ENCODE measurements around the gene PGRMC1. TPM values are rescaled to one million over a fixed set of nuclear protein-coding genes. Genes with fewer than 3 reads are reported as not detected.
"Not testable (repeated sequence)": the region's sequence is repeated elsewhere in the genome, so short reads cannot be mapped to it uniquely, and the experiment has no call there.

PGRMC1 gene
- total RNA-seq, 1 donor, result 79.3 TPM

DNA sequence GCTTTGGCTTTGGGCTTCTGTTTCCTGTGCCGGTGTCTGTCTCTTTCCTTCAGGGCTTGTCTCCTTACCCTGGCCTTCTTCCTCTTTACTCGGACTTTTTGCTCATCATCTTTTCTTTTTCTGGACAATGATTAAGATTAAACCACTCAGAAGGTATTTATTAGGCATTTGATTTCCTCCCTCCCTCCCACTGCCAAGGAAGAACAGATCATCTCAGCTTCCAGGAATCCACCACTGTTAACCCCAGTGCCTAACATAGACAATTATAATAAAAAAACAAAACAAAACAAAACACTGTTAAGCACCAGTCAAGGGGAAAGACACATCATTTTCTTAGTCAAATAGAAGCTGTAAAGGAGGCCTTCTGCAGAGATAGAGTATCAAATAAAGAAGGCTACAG lies 16.6 kb downstream of the PGRMC1 start:
- Histone ChIP-seq H3K4me3 (ENCODE audit: low read length) (no peak overlapping the region), H3K27me3 (ENCODE audit: insufficient read depth, low read length) (no peaks in the 10 kb centered on the region), H3K4me1 (ENCODE audit: insufficient read depth, low read length) (no peaks in the 10 kb centered on the region), H3K9me3 (ENCODE audit: low read depth, low read length) (no peaks in the 10 kb centered on the region)

DNA sequence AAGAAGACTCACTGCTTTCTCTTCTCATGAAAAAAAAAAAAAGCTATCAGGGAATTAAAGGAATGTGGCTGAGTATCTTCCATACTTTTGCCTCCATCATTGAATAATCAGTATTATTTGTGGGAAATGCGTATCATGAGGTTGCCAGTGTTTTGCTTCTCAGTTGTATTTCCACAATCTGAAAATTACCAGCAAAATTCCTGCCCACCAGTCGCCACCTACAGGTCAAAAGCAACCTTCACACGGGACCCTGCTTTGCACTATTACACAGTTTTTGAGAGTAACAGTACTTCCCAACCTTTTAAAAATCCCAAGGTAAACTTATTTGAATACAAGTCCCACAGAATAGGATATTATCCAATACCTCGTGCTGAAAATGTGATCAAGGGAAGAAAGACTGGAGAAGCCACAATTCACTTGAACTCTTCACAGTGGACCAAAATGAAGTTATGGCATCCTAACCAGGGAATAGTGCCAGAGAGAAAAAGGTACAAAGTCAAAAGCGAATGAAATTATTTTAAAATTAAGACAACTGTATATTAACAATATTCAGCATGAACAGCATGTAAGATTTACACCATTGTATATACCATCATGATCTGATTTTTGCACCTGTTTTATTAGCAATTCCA lies 30.4 kb downstream of the PGRMC1 start:
- H3K9me3 ChIP-seq (ENCODE audit: low read depth, low read length), result no peaks in the 10 kb centered on the region
- H3K4me3 ChIP-seq (ENCODE audit: low read length), result no peak overlapping the region
- no peaks in the 10 kb centered on the region for H3K4me1 ChIP-seq (ENCODE audit: insufficient read depth, low read length)

DNA sequence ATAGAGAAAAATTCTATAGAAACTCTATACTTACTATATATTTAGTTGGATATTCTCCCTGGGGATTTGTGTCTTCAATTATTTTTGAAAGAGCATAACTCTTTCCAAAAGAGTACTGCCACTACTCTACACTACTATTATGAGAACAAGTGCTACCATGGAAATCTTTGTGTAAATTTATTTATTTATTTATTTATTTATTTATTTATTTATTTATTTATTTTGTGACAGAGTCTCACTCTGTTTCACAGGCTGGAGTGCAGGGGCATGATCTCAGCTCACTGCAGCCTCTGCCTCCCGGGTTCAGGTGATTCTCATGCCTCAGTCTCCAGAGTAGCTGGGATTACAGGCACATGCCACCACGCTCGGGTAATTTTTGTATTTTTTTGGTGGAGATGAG lies 31.0 kb downstream of the PGRMC1 start:
- H3K4me1 ChIP-seq (ENCODE audit: insufficient read depth, low read length); H3K4me3 ChIP-seq (ENCODE audit: low read length); H3K9me3 ChIP-seq (ENCODE audit: low read depth, low read length); H3K27me3 ChIP-seq (ENCODE audit: insufficient read depth, low read length): not testable (repeated sequence)

More for the DNA sequence above, 30.4 kb downstream of the PGRMC1 start:
- peaks cover 2% of the 10 kb centered on the region for H3K27me3 ChIP-seq (ENCODE audit: insufficient read depth, low read length)

DNA sequence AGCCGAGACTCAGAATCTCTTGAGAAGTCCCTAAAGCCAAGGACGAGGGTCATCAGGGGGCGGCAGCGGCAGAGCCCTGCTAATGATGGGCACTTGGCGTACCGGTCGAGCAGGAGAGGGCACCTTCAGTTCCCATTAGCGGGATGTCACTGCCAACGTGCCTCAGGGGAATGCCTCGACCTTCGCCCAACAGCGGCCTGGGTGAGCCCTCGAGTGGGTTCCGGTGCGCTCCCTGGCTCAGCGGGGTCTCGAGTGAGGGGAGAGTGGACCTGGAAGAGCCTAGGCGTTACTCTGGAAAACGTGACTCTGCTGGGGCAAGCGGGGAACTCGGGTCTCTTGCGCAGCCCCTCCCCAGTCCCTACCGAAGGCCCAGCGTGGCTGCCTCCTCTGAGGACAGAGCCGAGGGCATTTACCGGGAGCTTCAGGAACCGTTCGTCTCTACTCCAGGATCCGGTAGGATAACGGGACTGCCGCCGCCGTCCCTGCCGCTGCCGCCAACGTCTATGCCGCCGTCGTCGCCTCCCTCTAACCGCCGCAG lies 36.9 kb downstream of the PGRMC1 start:
- H3K27me3 ChIP-seq (ENCODE audit: insufficient read depth, low read length), result peaks cover 15% of the 10 kb centered on the region
- H3K4me3 ChIP-seq (ENCODE audit: low read length), result no peak overlapping the region
- peaks cover 7% of the 10 kb centered on the region for H3K4me1 ChIP-seq (ENCODE audit: insufficient read depth, low read length)
- H3K9me3 ChIP-seq (ENCODE audit: low read depth, low read length), result no peaks in the 10 kb centered on the region

DNA sequence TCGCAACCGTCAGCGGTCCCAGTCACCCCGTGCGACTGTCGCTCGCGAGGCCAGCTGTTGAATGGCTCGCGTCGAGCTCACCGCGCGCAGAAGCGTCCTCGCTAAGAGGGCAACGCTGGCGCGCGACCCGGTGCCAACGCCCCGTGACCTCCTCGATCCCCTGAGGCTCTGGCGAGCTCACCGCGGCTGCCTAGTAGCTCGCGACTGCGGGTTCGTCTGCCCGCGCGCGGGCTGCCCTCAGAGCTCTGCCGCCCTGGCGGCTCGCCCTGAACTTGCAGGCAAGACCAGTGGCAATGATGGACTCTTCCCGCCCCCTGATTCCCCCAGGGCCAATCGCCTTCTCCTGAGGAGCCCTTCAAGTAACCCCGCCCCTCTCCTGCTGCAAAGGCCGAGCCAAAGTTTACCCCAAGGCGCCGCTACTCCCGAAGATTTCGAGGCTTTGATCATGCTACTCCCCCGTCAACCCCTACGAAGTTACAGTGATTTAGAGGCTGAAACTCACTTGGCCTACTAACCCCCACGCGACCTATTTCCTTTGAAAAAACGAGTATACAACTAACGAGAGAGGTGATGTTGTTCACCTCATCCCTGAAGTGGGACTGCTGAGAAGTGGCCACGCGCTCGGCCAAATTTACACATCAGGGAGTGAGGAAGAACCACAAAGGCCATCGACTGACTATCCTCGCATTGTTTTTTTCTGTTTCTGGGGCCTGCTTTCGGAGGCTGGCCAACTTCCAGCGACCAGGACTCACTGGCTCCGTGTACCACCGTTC lies 37.5 kb downstream of the PGRMC1 start:
- no peak overlapping the region for H3K4me3 ChIP-seq (ENCODE audit: low read length)
- peaks cover 7% of the 10 kb centered on the region for H3K4me1 ChIP-seq (ENCODE audit: insufficient read depth, low read length)
- H3K9me3 ChIP-seq (ENCODE audit: low read depth, low read length), result no peaks in the 10 kb centered on the region
- H3K27me3 ChIP-seq (ENCODE audit: insufficient read depth, low read length), result peaks cover 15% of the 10 kb centered on the region

DNA sequence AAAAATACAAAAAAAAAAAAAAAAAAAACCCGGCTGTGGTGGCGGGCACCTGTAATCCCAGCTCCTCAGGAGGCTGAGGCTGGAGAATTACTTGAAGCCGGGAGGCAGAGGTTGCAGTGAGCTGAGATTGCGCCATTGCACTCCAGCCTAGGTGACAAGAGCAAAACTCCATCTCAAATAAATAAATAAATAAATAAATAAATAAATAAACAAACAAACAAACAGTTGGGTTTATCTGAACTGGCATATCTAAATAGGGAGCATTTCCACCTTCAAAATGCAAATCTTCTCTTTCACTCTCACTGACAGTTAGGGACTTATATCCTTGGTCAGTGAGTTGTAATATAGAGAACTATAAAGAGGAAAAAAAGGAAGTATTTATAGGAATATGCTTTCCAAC lies 46.3 kb downstream of the PGRMC1 start:
- not testable (repeated sequence) for H3K4me1 ChIP-seq (ENCODE audit: insufficient read depth, low read length); H3K27me3 ChIP-seq (ENCODE audit: insufficient read depth, low read length); H3K9me3 ChIP-seq (ENCODE audit: low read depth, low read length); H3K4me3 ChIP-seq (ENCODE audit: low read length)

DNA sequence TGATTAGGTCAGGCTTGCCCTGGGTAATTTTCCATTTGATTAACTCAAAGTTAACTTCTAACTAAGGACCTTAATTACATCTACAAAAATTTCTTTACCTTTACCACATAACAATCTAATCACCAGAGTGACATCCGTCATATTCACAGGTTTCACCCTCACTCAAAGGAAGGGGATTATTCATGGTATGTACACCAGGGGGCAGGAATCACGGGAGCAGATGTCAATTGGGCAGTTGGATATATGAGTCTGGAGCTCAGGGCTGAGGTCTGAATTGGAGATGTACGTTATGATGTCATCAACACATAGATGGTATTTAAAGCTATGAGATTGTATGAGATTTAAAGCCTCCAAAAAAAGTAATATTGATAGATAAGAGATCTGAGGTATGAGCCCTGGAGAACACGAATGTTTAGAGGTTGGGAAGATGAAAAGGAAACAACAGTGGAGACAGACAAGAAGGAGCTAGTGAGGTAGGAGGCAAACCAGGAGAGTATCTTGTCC lies 52.9 kb downstream of the PGRMC1 start:
- H3K4me1 ChIP-seq (ENCODE audit: insufficient read depth, low read length), result no peaks in the 10 kb centered on the region
- no peak overlapping the region for H3K4me3 ChIP-seq (ENCODE audit: low read length)
- no peaks in the 10 kb centered on the region for H3K27me3 ChIP-seq (ENCODE audit: insufficient read depth, low read length)
- no peaks in the 10 kb centered on the region for H3K9me3 ChIP-seq (ENCODE audit: low read depth, low read length)

DNA sequence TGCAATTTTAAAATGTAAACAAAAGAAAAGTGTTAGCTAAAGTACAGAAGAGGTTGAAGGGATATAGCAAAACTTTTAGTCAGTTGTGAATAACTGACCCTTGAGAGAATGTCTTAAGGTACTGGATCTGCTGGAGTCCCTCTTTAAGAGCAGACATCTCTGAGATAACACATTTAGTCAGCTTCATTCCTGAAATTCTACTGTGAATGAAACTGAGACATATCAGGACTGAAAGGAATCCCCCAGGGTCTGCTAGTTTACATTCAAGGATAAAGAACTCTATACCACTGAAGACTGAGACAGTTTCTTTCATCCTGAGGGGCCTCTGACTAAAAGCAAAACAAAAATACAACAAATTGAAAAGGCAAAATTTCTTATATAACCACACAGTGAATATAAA lies 54.4 kb downstream of the PGRMC1 start:
- H3K4me3 ChIP-seq (ENCODE audit: low read length), result no peak overlapping the region
- no peaks in the 10 kb centered on the region for H3K9me3 ChIP-seq (ENCODE audit: low read depth, low read length)
- no peaks in the 10 kb centered on the region for H3K27me3 ChIP-seq (ENCODE audit: insufficient read depth, low read length)
- H3K4me1 ChIP-seq (ENCODE audit: insufficient read depth, low read length), result no peaks in the 10 kb centered on the region

DNA sequence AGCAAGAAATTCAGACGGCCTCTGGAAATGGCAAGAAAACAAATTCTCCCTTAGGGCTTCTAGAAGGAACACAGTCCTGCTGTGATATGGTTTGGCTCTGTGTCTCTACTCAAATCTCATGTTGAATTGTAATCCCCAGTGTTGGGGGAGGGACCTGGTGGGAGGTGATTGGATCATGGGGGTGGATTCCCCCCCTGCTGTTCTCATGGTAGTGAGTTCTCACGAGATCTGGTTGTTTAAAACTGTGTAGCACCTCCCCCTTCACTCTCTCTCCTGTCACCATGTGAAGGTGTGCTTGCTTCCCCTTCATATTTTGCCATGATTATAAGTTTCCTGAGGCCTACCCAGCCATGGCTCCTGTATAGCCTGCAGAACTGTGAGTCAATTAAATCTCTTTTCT lies 55.2 kb downstream of the PGRMC1 start:
- H3K9me3 ChIP-seq (ENCODE audit: low read depth, low read length); H3K4me3 ChIP-seq (ENCODE audit: low read length); H3K27me3 ChIP-seq (ENCODE audit: insufficient read depth, low read length); H3K4me1 ChIP-seq (ENCODE audit: insufficient read depth, low read length): not testable (repeated sequence)

DNA sequence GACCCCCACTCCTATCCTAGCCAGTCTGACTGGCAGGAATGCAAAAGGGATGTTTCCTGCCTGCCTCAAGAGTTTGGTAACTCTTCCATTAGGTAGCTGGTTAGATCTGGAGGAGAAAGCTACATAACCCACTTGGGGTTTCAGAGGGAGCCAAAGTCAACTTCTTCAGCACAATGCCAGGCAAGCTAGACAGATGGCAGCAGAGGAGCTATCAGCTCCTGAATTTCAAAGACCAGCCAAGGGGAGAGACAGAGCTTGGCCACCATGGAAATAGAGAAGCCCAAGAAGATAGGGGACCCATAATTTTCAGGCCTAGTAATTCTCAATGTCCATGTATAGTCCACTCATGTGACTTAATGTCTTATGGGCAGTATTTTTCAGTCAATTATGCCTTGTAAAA lies 56.4 kb downstream of the PGRMC1 start:
- Histone ChIP-seq H3K9me3 (ENCODE audit: low read depth, low read length) (no peaks in the 10 kb centered on the region), H3K27me3 (ENCODE audit: insufficient read depth, low read length) (no peaks in the 10 kb centered on the region), H3K4me3 (ENCODE audit: low read length) (no peak overlapping the region), H3K4me1 (ENCODE audit: insufficient read depth, low read length) (no peaks in the 10 kb centered on the region)

Other genes with a start within 250 kb of the PGRMC1 start
- gene CT47C1, start 163.3 kb upstream of the PGRMC1 start, total RNA-seq, result not detected
- gene KIAA1210, start 108.5 kb upstream of the PGRMC1 start, total RNA-seq, result not detected
- 3.0 TPM for gene SLC25A43, start 163.1 kb downstream of the PGRMC1 start, total RNA-seq
- gene SLC25A5, start 232.2 kb downstream of the PGRMC1 start, total RNA-seq, result 177 TPM